H1 (cell line): ENCODE data around the gene CIAO2B. TPM values are rescaled to one million over a fixed set of nuclear protein-coding genes. Genes with fewer than 3 reads are reported as not detected.

Experiments
- CTCF ChIA-PET: fragments of 300-600 bp; sonication (Branson Sonifier 250); formaldehyde crosslinking; loops from one replicate; lab custom pipeline; 2021; ENCODE audit not compliant: partially characterized antibody; lab: Charles Lee
- POLR2A ChIA-PET: fragments of 300-600 bp; sonication (Branson Sonifier 250); formaldehyde crosslinking; loops from one replicate; lab custom pipeline; 2021; ENCODE audit warnings: inconsistent platforms; ENCODE audit not compliant: partially characterized antibody; lab: Charles Lee
- DNase-seq, 2 experiments: peaks; one replicate each; pipeline versions ENCODE4 v3.0.0 to v3.0.0-alpha.2; 2010 to 2022; ENCODE audit warnings: low spot score in 2 of 2, low read depth in 1 of 2, mixed read lengths in 1 of 2
- FAIRE-seq: peaks from 2 replicates; lab custom pipeline; 2011; peaks lifted over from hg19 to GRCh38; lab: Jason Lieb, UNC
- H2AFZ ChIP-seq: 2 replicates; pipeline ENCODE4 v1.8.1; 2012; ENCODE audit warnings: low read length, inconsistent platforms
- H2AK5ac ChIP-seq: 2 replicates; pipeline ENCODE4 v1.6.1; 2013; ENCODE audit warnings: low read depth, low read length
- H2BK120ac ChIP-seq: replicated peaks from 2 replicates; pipeline ENCODE3; 2013; ENCODE audit warnings: low read depth, low read length, inconsistent platforms
- H2BK12ac ChIP-seq: 2 replicates; pipeline ENCODE4 v1.6.1; 2013; ENCODE audit warnings: low read depth, low read length
- H2BK15ac ChIP-seq: 2 replicates; pipeline ENCODE4 v1.6.1; 2013; ENCODE audit warnings: low read length
- H2BK20ac ChIP-seq: 2 replicates; pipeline ENCODE4 v1.6.1; 2013; ENCODE audit warnings: low read length
- H2BK5ac ChIP-seq: 2 replicates; pipeline ENCODE4 v1.6.1; 2013; ENCODE audit warnings: low read depth, low read length
- H3K14ac ChIP-seq: 2 replicates; pipeline ENCODE4 v1.6.1; 2013; ENCODE audit warnings: inconsistent platforms; ENCODE audit not compliant: insufficient read length
- H3K18ac ChIP-seq: 2 replicates; pipeline ENCODE4 v1.6.1; 2013; ENCODE audit warnings: low read length; ENCODE audit errors: extremely low read depth
- H3K23ac ChIP-seq: 2 replicates; pipeline ENCODE4 v1.6.1; 2013; ENCODE audit warnings: inconsistent platforms; ENCODE audit not compliant: insufficient read length
- H3K23me2 ChIP-seq: 2 replicates; pipeline ENCODE4 v1.6.1; 2013; ENCODE audit warnings: low read depth, low read length
- H3K27ac ChIP-seq: 2 replicates; pipeline ENCODE4 v1.6.1; 2011; ENCODE audit warnings: low read depth, low read length, inconsistent platforms
- H3K27me3 ChIP-seq, 4 experiments: replicated peaks in 1 of 4; 1 replicate in 1 of 4; 2 replicates in 3 of 4; pipeline versions ENCODE4 v1.6.1 to v1.8.1; 2011 to 2013; ENCODE audit warnings: low read length in 3 of 4, mild to moderate bottlenecking in 3 of 4, inconsistent platforms in 2 of 4, mixed read lengths in 2 of 4, moderate library complexity in 1 of 4; ENCODE audit not compliant: control insufficient read depth in 3 of 4, insufficient read depth in 3 of 4; ENCODE audit errors: extremely low read depth in 1 of 4
- H3K36me3 ChIP-seq, 4 experiments: 2 replicates each; pipeline versions ENCODE4 v1.6.1 to v1.8.1; 2011 to 2013; ENCODE audit warnings: mild to moderate bottlenecking in 4 of 4, low read length in 3 of 4, moderate library complexity in 2 of 4, control low read depth in 1 of 4, inconsistent platforms in 1 of 4; ENCODE audit not compliant: insufficient read depth in 4 of 4, control insufficient read depth in 2 of 4
- H3K4ac ChIP-seq: replicated peaks from 2 replicates; pipeline ENCODE3; 2013; ENCODE audit warnings: low read length, low read depth, mixed read lengths, inconsistent platforms; ENCODE audit not compliant: insufficient read length
- H3K4me1 ChIP-seq, 4 experiments: replicated peaks in 1 of 4; 1 replicate in 1 of 4; 2 replicates in 3 of 4; pipeline versions ENCODE4 v1.6.1 to v1.8.1; 2011 to 2013; ENCODE audit warnings: low read length in 3 of 4, inconsistent platforms in 2 of 4, mixed read lengths in 1 of 4; ENCODE audit not compliant: insufficient read depth in 4 of 4, control insufficient read depth in 3 of 4
- H3K4me2 ChIP-seq, 2 experiments: 2 replicates each; pipeline versions ENCODE4 v1.6.1 to v1.8.1; 2011 to 2013; ENCODE audit warnings: low read depth in 2 of 2, low read length in 2 of 2, control low read depth in 1 of 2, inconsistent platforms in 1 of 2, mild to moderate bottlenecking in 1 of 2; ENCODE audit not compliant: insufficient read depth in 1 of 2
- H3K4me3 ChIP-seq, 4 experiments: fragments of 200-600, 300-600 bp in 1 of 4; sonication (generic), shearing (Covaris generic), sonication (Bioruptor Twin) in 1 of 4; 2 replicates each; pipeline versions ENCODE4 v1.5.1 to v1.8.1; 2011 to 2016; ENCODE audit warnings: low read length in 4 of 4, low read depth in 3 of 4, control low read depth in 2 of 4, inconsistent platforms in 2 of 4, mild to moderate bottlenecking in 2 of 4, mixed read lengths in 1 of 4, moderate library complexity in 1 of 4; ENCODE audit not compliant: insufficient read depth in 2 of 4; ENCODE audit errors: extremely low read depth in 1 of 4
- H3K56ac ChIP-seq: replicated peaks from 2 replicates; pipeline ENCODE3; 2013; ENCODE audit warnings: low read depth, mild to moderate bottlenecking, mixed read lengths, low read length, inconsistent platforms; ENCODE audit not compliant: insufficient read length
- H3K79me1 ChIP-seq: 2 replicates; pipeline ENCODE4 v1.6.1; 2013; ENCODE audit warnings: low read depth, low read length, control low read depth
- H3K79me2 ChIP-seq, 2 experiments: 2 replicates each; pipeline versions ENCODE4 v1.6.1 to v1.8.1; 2012 to 2013; ENCODE audit warnings: low read length in 2 of 2, mild to moderate bottlenecking in 2 of 2, inconsistent platforms in 1 of 2; ENCODE audit not compliant: insufficient read depth in 2 of 2, control insufficient read depth in 1 of 2
- H3K9ac ChIP-seq, 4 experiments: replicated peaks in 1 of 4; 1 replicate in 1 of 4; 2 replicates in 3 of 4; pipeline versions ENCODE4 v1.6.1 to v1.8.1; 2011 to 2013; ENCODE audit warnings: low read depth in 3 of 4, low read length in 3 of 4, control low read depth in 2 of 4, mild to moderate bottlenecking in 2 of 4, moderate library complexity in 2 of 4, inconsistent platforms in 1 of 4; ENCODE audit errors: extremely low read depth in 1 of 4
- H3K9me3 ChIP-seq, 2 experiments: 2 replicates each; pipeline versions ENCODE4 v1.6.1 to v1.8.1; 2012 to 2013; ENCODE audit warnings: mild to moderate bottlenecking in 2 of 2, moderate library complexity in 2 of 2, control low read depth in 1 of 2, inconsistent platforms in 1 of 2, low read depth in 1 of 2, low read length in 1 of 2, mixed read lengths in 1 of 2; ENCODE audit not compliant: insufficient read depth in 2 of 2
- H4K20me1 ChIP-seq, 2 experiments: replicated peaks in 1 of 2; 2 replicates each; pipeline versions ENCODE3 to v1.8.1; 2011 to 2013; ENCODE audit warnings: inconsistent platforms in 2 of 2, low read length in 2 of 2, mild to moderate bottlenecking in 1 of 2; ENCODE audit not compliant: insufficient read depth in 2 of 2, control insufficient read depth in 1 of 2
- H4K5ac ChIP-seq: 2 replicates; pipeline ENCODE4 v1.6.1; 2013; ENCODE audit warnings: low read length, low read depth, mixed read lengths, inconsistent platforms; ENCODE audit not compliant: insufficient read length
- H4K8ac ChIP-seq: 2 replicates; pipeline ENCODE4 v1.8.0; 2013; ENCODE audit warnings: mild to moderate bottlenecking, moderate library complexity, low read length, inconsistent platforms; ENCODE audit not compliant: insufficient read depth; ENCODE audit errors: extremely low read depth
- H4K91ac ChIP-seq: replicated peaks from 2 replicates; pipeline ENCODE3; 2013; ENCODE audit warnings: low read length, mixed read lengths, inconsistent platforms; ENCODE audit not compliant: insufficient read length
- CBX5 ChIP-seq: fragments of 300-800, 300-1000 bp; sonication (generic); IDR thresholded peaks from 2 replicates; pipeline ENCODE4 v1.7.1; 2016; ENCODE audit warnings: antibody characterized with exemption, low read length, low read depth
- CBX8 ChIP-seq: fragments of 300-800, 300-1000 bp; sonication (generic); IDR thresholded peaks from 2 replicates; pipeline ENCODE4 v1.7.1; 2016; ENCODE audit warnings: low read depth, low read length, borderline replicate concordance
- CREB1 ChIP-seq: IDR thresholded peaks from 2 replicates; pipeline ENCODE4 v1.6.1; 2012; ENCODE audit warnings: inconsistent platforms
- GTF2F1 ChIP-seq: IDR thresholded peaks from 2 replicates; pipeline ENCODE4 v1.6.1; 2012; ENCODE audit warnings: low read depth, low read length, improper control_type of control experiment, borderline replicate concordance
- KDM4A ChIP-seq: IDR thresholded peaks from one replicate; pipeline ENCODE4 v1.7.1; 2012; ENCODE audit warnings: low read depth, mild to moderate bottlenecking, moderate library complexity, low read length, inconsistent platforms; ENCODE audit not compliant: severe bottlenecking
- MAFK ChIP-seq: IDR thresholded peaks from 2 replicates; pipeline ENCODE4 v1.6.1; 2012; ENCODE audit warnings: low read depth, mild to moderate bottlenecking, improper control_type of control experiment, low read length
- RAD21 ChIP-seq, 2 experiments: IDR thresholded peaks in 1 of 2; conservative IDR thresholded peaks in 1 of 2; 2 replicates each; pipeline ENCODE4 v1.6.1; 2011; ENCODE audit warnings: low read depth in 2 of 2, low read length in 2 of 2, improper control_type of control experiment in 1 of 2, inconsistent platforms in 1 of 2, mild to moderate bottlenecking in 1 of 2, moderate library complexity in 1 of 2
- RNF2 ChIP-seq: fragments of 200-900, 300-1000 bp; sonication (generic); IDR thresholded peaks from 2 replicates; pipeline ENCODE4 v1.7.1; 2016; ENCODE audit warnings: borderline replicate concordance, low read depth, mild to moderate bottlenecking, antibody characterized with exemption, low read length; ENCODE audit not compliant: poor library complexity, severe bottlenecking; ENCODE audit errors: missing control alignments
- SIRT6 ChIP-seq: IDR thresholded peaks from one replicate; pipeline ENCODE4 v1.7.1; 2012; ENCODE audit warnings: low read length, inconsistent platforms
- TBP ChIP-seq: IDR thresholded peaks from 2 replicates; pipeline ENCODE4 v1.6.1; 2011; ENCODE audit warnings: low read depth, low read length, improper control_type of control experiment
- TCF12 ChIP-seq: IDR thresholded peaks from 2 replicates; pipeline ENCODE4 v1.6.1; 2011; ENCODE audit warnings: low read depth, mild to moderate bottlenecking, low read length
- TEAD4 ChIP-seq: IDR thresholded peaks from 2 replicates; pipeline ENCODE4 v1.6.1; 2012; ENCODE audit warnings: low read depth, low read length, inconsistent platforms, mixed read lengths
- WGBS, 2 experiments: shearing (Covaris generic) in 1 of 2; methylation state at CpG; one replicate each; pipeline versions ENCODE4 v1.1.6 to v1.1.7; 2013 to 2015; ENCODE audit warnings: low lambda C conversion rate in 2 of 2, mixed read lengths in 2 of 2, inconsistent platforms in 1 of 2, low coverage in 1 of 2, missing lambda C conversion rate in 1 of 2; ENCODE audit not compliant: insufficient replicate concordance in 2 of 2, insufficient coverage in 1 of 2, insufficient read length in 1 of 2; ENCODE audit errors: extremely low coverage in 1 of 2, missing lambda C conversion rate in 1 of 2; 5-methylcytosine and 5-hydroxymethylcytosine counted together
- polyA plus RNA-seq, 7 experiments: library from polyadenylated mRNA; depleted of rRNA in 3 of 7; stranded (reverse) in 5 of 7; unstranded in 2 of 7; fragments of >200 nt in 5 of 7; fragments of 200-250 nt in 2 of 7; gene quantifications; 1 replicate in 5 of 7; 2 replicates in 1 of 7; 4 replicates in 1 of 7; pipeline versions ENCODE4 v1.2.1 to v1.2.3, GENCODE V29; 2011 to 2013; ENCODE audit warnings: missing spikeins in 2 of 7, mixed read lengths in 2 of 7
- total RNA-seq: library from RNA; stranded (reverse); fragmentation: NEBNext Ultra II Directional; extraction: Animal tissue kit (Norgen Biotek cat#: 25700); gene quantifications from 2 replicates; pipeline ENCODE4 v1.2.1, GENCODE V29; 2021
- TF ChIP-seq, protein P1 (sequence below): IDR thresholded peaks from 2 replicates; pipeline ENCODE4 v1.6.1; 2012; ENCODE audit warnings: inconsistent platforms

The CIAO2B gene
- total and polyA plus RNA-seq, 2 of the 8 experiments (the other 6 are each of a cell fraction or from before 2014, with no cell fraction given) = 65.6 to 248 TPM

DNA sequence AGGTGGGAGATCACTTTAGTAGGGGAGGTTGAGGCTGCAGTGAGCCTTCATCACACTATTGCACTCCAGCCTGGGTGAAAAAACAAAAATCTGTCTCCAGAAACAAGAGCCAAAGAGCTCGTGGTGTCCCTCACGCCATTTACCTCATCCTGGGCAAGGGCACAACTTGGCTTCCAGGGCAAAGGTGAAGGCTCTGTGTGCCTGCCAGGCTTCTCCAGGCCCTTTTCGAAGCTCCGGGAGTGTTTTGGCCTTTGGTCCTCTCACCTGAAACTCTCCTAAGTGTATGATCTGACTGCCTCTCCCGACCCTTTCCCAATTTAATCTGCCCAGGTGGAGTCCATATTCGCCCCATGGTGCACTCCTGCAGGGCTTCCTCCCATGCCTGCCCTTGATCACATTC lies 15.3 kb upstream of the CIAO2B start:
- Histone ChIP-seq H3K27me3 (peaks cover 10 to 34% (median 32%) of the 10 kb centered on the region in 4 experiments), H3K9me3 (no peaks in the 10 kb centered on the region), H2BK15ac (no peak overlapping the region), H3K18ac (no peak overlapping the region), H2BK20ac (no peak overlapping the region), H2BK5ac (no peak overlapping the region), H3K14ac (no peak overlapping the region), H3K36me3 (no peaks in the 10 kb centered on the region), H2AK5ac (no peak overlapping the region), H2AFZ (no peak overlapping the region), H4K5ac (no peak overlapping the region), H2BK120ac (no peak overlapping the region), H4K20me1 (peaks cover 0 to 1% of the 10 kb centered on the region in 2 experiments), H3K79me2 (no peaks in the 10 kb centered on the region), H4K8ac (no peak overlapping the region), H3K4ac (no peak overlapping the region), H3K4me1 (peaks cover 0 to 5% (median 1%) of the 10 kb centered on the region in 4 experiments; a peak in 2 of 7 replicates), H3K79me1 (no peaks in the 10 kb centered on the region), H3K4me3 (no peak overlapping the region), H2BK12ac (no peak overlapping the region), H4K91ac (no peak overlapping the region), H3K4me2 (no peak overlapping the region; a peak in 1 of 4 replicates), H3K23ac (no peak overlapping the region), H3K23me2 (peaks cover 2% of the 10 kb centered on the region; the same call in 1 of the 2 replicates), H3K9ac (no peak overlapping the region), H3K27ac (no peak overlapping the region), H3K56ac (no peak overlapping the region)
- ChIA-PET POLR2A (interaction anchor here (0.9 kb wide), 1 partner anchor 208 kb away, joined by 4 read pairs; no protein-coding TSS in a partner anchor), CTCF (interaction anchor here (1.3 to 3.3 kb wide), 4 partner anchors 9 to 54 kb away, joined by 3 to 14 read pairs (median 5); no protein-coding TSS in a partner anchor)
- TF ChIP-seq RNF2 (no peak), MAFK (no peak), GTF2F1 (no peak), TCF12 (no peak), TBP (no peak), TEAD4 (no peak), CBX5 (no peak), SIRT6 (no peak), KDM4A (no peak), CREB1 (no peak), CBX8 (no peak), RAD21 (IDR thresholded peaks at IDR 0.05 in 1 of 2, conservative IDR thresholded peaks at IDR 0.05 in 1 of 2; ENCODE audit: low read depth in 2 of 2, low read length in 2 of 2) (no peak)
- TF ChIP-seq, protein P1, sequence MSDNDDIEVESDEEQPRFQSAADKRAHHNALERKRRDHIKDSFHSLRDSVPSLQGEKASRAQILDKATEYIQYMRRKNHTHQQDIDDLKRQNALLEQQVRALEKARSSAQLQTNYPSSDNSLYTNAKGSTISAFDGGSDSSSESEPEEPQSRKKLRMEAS = no peak
- 81% methylated on average over 6 of the region's 6 CpGs; no CpG with 5 or more reads in 1 of the 2 experiments for WGBS, 2 experiments
- DNase-seq (no peak), FAIRE-seq (no peak)
